ENCODE data around the gene OCA2. TPM values are rescaled to one million over a fixed set of nuclear protein-coding genes. Genes with fewer than 3 reads are reported as not detected.

The OCA2 gene
- total RNA-seq, 2 donors from 2014 or later: 0.14 TPM; not detected in 1

- Mint-ChIP-seq H3K27ac (no peak overlapping the region), H3K9me3 (peaks cover 4 to 7% of the 10 kb centered on the region in 2 donors), H3K27me3 (ENCODE audit: low read depth) (no peaks in the 10 kb centered on the region), H3K4me3 (no peak overlapping the region), H3K4me1 (ENCODE audit: low read depth) (no peaks in the 10 kb centered on the region), H3K36me3 (ENCODE audit: insufficient read depth in 2 of 2) (no peaks in the 10 kb centered on the region)
- DNase-seq: no peak
- ATAC-seq (replicated peaks in 1 of 2): no peak
Measured at GRCh38 chr15:27762471-27762870, 336.6 kb downstream of the OCA2 start.

DNA sequence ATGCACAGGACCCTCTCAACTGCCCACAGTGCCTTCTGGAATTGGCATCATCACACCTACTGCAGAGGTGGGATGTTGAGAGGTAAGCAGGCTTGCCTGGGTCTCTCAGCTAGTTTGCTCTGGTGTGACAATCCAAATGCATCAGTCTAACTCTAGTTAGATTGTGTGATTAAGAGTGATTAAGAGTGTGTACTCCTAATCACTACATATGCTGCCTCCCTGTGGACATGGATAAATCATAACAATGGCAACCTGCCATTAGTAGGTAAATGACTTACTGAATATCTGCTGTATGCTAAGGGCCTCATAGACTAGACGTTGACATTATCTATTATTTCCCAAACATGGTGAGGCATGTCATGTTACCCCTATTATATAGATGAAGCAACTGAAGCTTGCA lies 342.1 kb downstream of the OCA2 start:
- Mint-ChIP-seq H3K27ac (no peak overlapping the region), H3K4me1 (ENCODE audit: low read depth) (no peaks in the 10 kb centered on the region), H3K27me3 (ENCODE audit: low read depth) (no peaks in the 10 kb centered on the region), H3K36me3 (ENCODE audit: insufficient read depth in 2 of 2) (peaks cover 0 to 2% of the 10 kb centered on the region in 2 donors), H3K9me3 (peaks cover 0 to 4% of the 10 kb centered on the region in 2 donors), H3K4me3 (no peak overlapping the region)
- DNase-seq (no peak), ATAC-seq (replicated peaks in 1 of 2) (no peak)

GRCh38 chr15:27752691-27753090 lies 346.4 kb downstream of the OCA2 start:
- Mint-ChIP-seq H3K27ac (no peak overlapping the region), H3K9me3 (peaks cover 0 to 2% of the 10 kb centered on the region in 2 donors), H3K4me1 (ENCODE audit: low read depth) (no peaks in the 10 kb centered on the region), H3K36me3 (ENCODE audit: insufficient read depth in 2 of 2) (peaks cover 0 to 2% of the 10 kb centered on the region in 2 donors), H3K4me3 (no peak overlapping the region), H3K27me3 (ENCODE audit: low read depth) (no peaks in the 10 kb centered on the region)
- DNase-seq: no peak
- no peak for ATAC-seq (replicated peaks in 1 of 2)

GRCh38 chr15:27747997-27748396 lies 351.1 kb downstream of the OCA2 start:
- Mint-ChIP-seq H3K4me3 (no peak overlapping the region), H3K9me3 (peaks cover 0 to 6% of the 10 kb centered on the region in 2 donors), H3K27me3 (ENCODE audit: low read depth) (no peaks in the 10 kb centered on the region), H3K4me1 (ENCODE audit: low read depth) (no peaks in the 10 kb centered on the region), H3K36me3 (ENCODE audit: insufficient read depth in 2 of 2) (no peaks in the 10 kb centered on the region), H3K27ac (no peak overlapping the region)
- ATAC-seq (replicated peaks in 1 of 2) (no peak), DNase-seq (no peak)

DNA sequence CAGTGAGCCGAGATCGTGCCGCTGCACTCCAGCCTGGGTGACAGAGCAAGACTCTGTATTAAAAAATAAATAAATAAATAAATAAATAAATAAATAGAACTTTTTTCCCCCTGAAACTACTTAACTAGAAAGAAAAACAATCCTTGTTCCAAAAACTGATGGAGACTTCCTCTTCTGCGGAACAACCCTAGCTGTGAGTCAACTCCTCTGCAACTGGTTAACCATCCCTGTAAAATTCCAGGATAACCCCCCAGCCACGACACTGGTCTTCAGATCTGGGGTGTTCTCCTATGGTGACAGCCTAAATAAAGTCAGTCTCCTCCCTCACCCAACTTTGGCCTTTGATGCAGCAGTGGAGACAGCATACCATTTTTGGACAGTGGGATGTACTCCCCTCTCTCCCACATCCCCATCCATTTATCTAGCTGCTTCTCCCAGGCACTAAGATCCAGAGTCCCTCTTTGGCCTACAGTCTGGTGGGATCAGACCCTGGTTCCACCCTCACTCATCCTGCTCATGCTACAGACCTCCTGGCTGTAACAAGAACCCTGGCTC lies 352.6 kb downstream of the OCA2 start:
- H3K36me3 Mint-ChIP-seq (ENCODE audit: insufficient read depth in 2 of 2): no peaks in the 10 kb centered on the region
- no peaks in the 10 kb centered on the region for H3K27me3 Mint-ChIP-seq (ENCODE audit: low read depth)
- H3K4me3 Mint-ChIP-seq: no peak overlapping the region
- H3K9me3 Mint-ChIP-seq: peaks cover 0 to 11% of the 10 kb centered on the region in 2 donors
- no peak overlapping the region for H3K27ac Mint-ChIP-seq
- H3K4me1 Mint-ChIP-seq (ENCODE audit: low read depth): no peaks in the 10 kb centered on the region
- ATAC-seq (replicated peaks in 1 of 2) (no peak), DNase-seq (no peak)

GRCh38 chr15:27744641-27745040 lies 354.5 kb downstream of the OCA2 start:
- H3K27ac Mint-ChIP-seq: no peak overlapping the region
- H3K36me3 Mint-ChIP-seq (ENCODE audit: insufficient read depth in 2 of 2): no peaks in the 10 kb centered on the region
- H3K4me3 Mint-ChIP-seq: no peak overlapping the region
- no peaks in the 10 kb centered on the region for H3K27me3 Mint-ChIP-seq (ENCODE audit: low read depth)
- H3K4me1 Mint-ChIP-seq (ENCODE audit: low read depth): no peaks in the 10 kb centered on the region
- H3K9me3 Mint-ChIP-seq: peaks cover 0 to 17% of the 10 kb centered on the region in 2 donors
- ATAC-seq (replicated peaks in 1 of 2): no peak
- DNase-seq: no peak

GRCh38 chr15:27743638-27744037 lies 355.5 kb downstream of the OCA2 start:
- H3K4me1 Mint-ChIP-seq (ENCODE audit: low read depth): no peaks in the 10 kb centered on the region
- H3K27me3 Mint-ChIP-seq (ENCODE audit: low read depth): no peaks in the 10 kb centered on the region
- DNase-seq (no peak), ATAC-seq (replicated peaks in 1 of 2) (no peak)
- H3K36me3 Mint-ChIP-seq (ENCODE audit: insufficient read depth in 2 of 2): no peaks in the 10 kb centered on the region
- no peak overlapping the region for H3K27ac Mint-ChIP-seq
- H3K9me3 Mint-ChIP-seq: peaks cover 0 to 17% of the 10 kb centered on the region in 2 donors
- no peak overlapping the region for H3K4me3 Mint-ChIP-seq

DNA sequence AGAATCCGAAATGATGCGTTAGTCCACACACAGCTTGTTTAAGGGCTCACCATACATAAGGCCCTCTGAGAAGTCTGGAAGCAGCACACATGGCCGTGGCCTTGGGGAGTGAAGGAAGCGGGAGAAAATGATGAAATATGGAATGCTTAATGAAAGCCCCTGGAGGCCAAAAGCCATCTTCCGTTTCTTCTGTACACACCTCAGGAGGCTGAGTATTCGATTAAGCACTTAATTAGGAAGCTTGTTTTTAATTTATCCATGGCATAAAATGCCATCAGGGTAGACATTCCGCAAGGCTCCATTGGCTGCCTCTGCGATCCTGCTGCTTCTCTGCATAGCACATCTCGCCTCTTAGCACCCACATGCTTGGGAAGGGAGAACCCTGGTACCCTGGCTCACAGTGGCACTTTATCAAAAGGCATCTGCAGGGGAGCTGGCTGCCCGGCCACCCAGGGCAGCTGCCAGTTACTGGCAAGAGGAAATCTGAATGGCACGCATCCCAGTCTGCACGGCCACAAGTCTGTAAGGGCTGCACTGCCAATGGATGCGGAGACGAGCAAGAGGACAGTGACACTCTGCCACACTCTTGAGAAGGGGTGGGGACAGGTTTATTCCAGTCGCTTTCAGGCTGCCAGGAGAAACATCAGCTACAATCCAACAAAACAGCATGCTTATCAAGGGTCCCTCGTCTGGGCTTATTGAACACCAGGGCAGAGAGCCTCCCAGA lies 356.2 kb downstream of the OCA2 start:
- ATAC-seq (replicated peaks in 1 of 2): no peak

GRCh38 chr15:27741226-27741860 lies 357.8 kb downstream of the OCA2 start:
- Mint-ChIP-seq H3K9me3 (peaks cover 3 to 15% of the 10 kb centered on the region in 2 donors), H3K36me3 (ENCODE audit: insufficient read depth in 2 of 2) (no peaks in the 10 kb centered on the region), H3K27me3 (ENCODE audit: low read depth) (no peaks in the 10 kb centered on the region), H3K4me1 (ENCODE audit: low read depth) (no peaks in the 10 kb centered on the region), H3K4me3 (no peak overlapping the region), H3K27ac (no peak overlapping the region)
- ATAC-seq (replicated peaks in 1 of 2) (no peak), DNase-seq (no peak)

More for the DNA sequence above, 356.2 kb downstream of the OCA2 start:
- no peak for DNase-seq
- Mint-ChIP-seq H3K27me3 (ENCODE audit: low read depth) (no peaks in the 10 kb centered on the region), H3K36me3 (ENCODE audit: insufficient read depth in 2 of 2) (no peaks in the 10 kb centered on the region), H3K9me3 (peaks cover 2 to 17% of the 10 kb centered on the region in 2 donors), H3K27ac (no peak overlapping the region), H3K4me1 (ENCODE audit: low read depth) (no peaks in the 10 kb centered on the region), H3K4me3 (no peak overlapping the region)

GRCh38 chr15:27734785-27735495 lies 364.2 kb downstream of the OCA2 start:
- Mint-ChIP-seq H3K36me3 (ENCODE audit: insufficient read depth in 2 of 2) (peaks cover 3 to 8% of the 10 kb centered on the region in 2 donors), H3K9me3 (peaks cover 11 to 12% of the 10 kb centered on the region in 2 donors), H3K4me1 (ENCODE audit: low read depth) (no peaks in the 10 kb centered on the region)

GRCh38 chr15:27731776-27732175 lies 367.3 kb downstream of the OCA2 start:
- H3K36me3 Mint-ChIP-seq (ENCODE audit: insufficient read depth in 2 of 2): peaks cover 3 to 8% of the 10 kb centered on the region in 2 donors

More at GRCh38 chr15:27734785-27735495, 364.2 kb downstream of the OCA2 start:
- H3K27ac Mint-ChIP-seq: no peak overlapping the region
- ATAC-seq (replicated peaks in 1 of 2) (no peak), DNase-seq (no peak)
- no peaks in the 10 kb centered on the region for H3K27me3 Mint-ChIP-seq (ENCODE audit: low read depth)
- H3K4me3 Mint-ChIP-seq: no peak overlapping the region

GRCh38 chr15:27730868-27731267 lies 368.2 kb downstream of the OCA2 start:
- Mint-ChIP-seq H3K4me3 (no peak overlapping the region), H3K36me3 (ENCODE audit: insufficient read depth in 2 of 2) (peaks cover 3 to 8% of the 10 kb centered on the region in 2 donors), H3K9me3 (peaks cover 10 to 15% of the 10 kb centered on the region in 2 donors), H3K27ac (no peak overlapping the region), H3K27me3 (ENCODE audit: low read depth) (no peaks in the 10 kb centered on the region), H3K4me1 (ENCODE audit: low read depth) (no peaks in the 10 kb centered on the region)
- ATAC-seq (replicated peaks in 1 of 2): no peak
- no peak for DNase-seq

More at GRCh38 chr15:27731776-27732175, 367.3 kb downstream of the OCA2 start:
- no peaks in the 10 kb centered on the region for H3K4me1 Mint-ChIP-seq (ENCODE audit: low read depth)
- DNase-seq (no peak), ATAC-seq (replicated peaks in 1 of 2) (no peak)
- H3K4me3 Mint-ChIP-seq: no peak overlapping the region
- no peaks in the 10 kb centered on the region for H3K27me3 Mint-ChIP-seq (ENCODE audit: low read depth)
- H3K9me3 Mint-ChIP-seq: peaks cover 10 to 14% of the 10 kb centered on the region in 2 donors
- H3K27ac Mint-ChIP-seq: no peak overlapping the region

DNA sequence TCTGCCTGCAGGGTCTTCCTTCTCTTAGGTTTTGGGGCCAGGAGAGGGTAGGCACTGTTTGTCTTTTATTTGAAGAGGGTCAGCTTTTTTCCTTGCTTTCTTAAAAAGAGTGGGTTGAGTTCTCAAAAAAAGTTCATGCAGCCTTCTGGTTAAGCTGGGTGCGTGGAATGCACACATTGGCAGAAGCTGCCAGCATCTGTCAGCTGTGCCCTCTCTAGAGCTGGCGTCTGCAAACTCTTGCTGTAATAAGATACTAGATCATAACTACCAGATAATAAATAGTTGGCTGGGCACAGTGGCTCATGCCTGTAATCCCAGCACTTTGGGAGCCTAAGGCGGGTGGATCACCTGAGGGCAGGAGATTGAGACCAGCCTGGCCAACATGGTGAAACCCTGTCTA lies 373.4 kb downstream of the OCA2 start:
- Mint-ChIP-seq H3K36me3 (ENCODE audit: insufficient read depth in 2 of 2) (no peaks in the 10 kb centered on the region), H3K4me1 (ENCODE audit: low read depth) (no peaks in the 10 kb centered on the region), H3K4me3 (no peak overlapping the region), H3K27me3 (ENCODE audit: low read depth) (no peaks in the 10 kb centered on the region), H3K27ac (no peak overlapping the region), H3K9me3 (peaks cover 1 to 10% of the 10 kb centered on the region in 2 donors)
- no peak for DNase-seq
- no peak for ATAC-seq (replicated peaks in 1 of 2)
